HG02759 (cell line): ENCODE measurements around the gene CDC42BPB.

Experiments used
- ATAC-seq: cut with Tn5 transposase; IDR thresholded peaks from one replicate; pipeline ENCODE4 v1.9.1; 2021; ENCODE audit warnings: mild to moderate bottlenecking, moderate library complexity; ENCODE audit not compliant: unreplicated experiment

Gene CDC42BPB

GRCh38 chr14:102948698-102949061 lies 108.7 kb downstream of the CDC42BPB start:
- no peak for ATAC-seq

DNA sequence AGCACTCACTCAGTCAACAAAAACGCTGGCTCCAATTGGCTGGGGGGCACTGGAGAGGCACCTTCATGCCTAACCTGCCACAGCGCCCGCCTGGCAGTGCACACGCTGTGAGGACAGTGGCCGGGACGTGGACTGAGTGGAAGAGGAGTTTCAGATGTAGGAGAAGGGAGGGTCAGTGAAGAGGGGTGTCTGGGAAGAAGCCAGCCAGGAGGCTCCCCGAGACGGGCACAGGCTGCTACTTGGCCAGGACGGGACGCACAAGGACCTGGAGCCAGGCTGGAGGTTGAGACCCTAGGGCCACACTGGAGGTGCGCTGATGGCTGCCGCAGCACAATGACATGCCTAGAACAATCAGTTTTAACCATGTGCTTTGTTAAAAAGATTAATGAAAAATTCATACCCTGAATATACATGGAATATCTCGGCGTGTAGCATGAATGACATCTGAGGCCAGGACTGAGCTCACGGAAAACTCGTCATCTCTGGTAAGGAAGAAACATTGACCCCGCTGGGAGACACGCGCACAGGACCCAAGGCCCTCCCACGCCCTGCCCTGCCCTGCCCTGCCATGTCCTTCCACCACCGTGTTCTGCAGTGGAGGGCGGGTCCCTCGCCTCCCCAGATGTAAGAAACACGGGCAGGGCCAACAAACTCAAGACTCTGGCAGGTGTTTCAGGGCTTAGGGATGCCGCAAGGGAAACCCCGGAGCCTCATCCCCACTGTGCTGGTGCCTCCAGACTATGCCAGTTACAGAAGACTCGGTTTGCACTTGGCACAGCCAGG lies 109.8 kb downstream of the CDC42BPB start:
- ATAC-seq, result no peak

DNA sequence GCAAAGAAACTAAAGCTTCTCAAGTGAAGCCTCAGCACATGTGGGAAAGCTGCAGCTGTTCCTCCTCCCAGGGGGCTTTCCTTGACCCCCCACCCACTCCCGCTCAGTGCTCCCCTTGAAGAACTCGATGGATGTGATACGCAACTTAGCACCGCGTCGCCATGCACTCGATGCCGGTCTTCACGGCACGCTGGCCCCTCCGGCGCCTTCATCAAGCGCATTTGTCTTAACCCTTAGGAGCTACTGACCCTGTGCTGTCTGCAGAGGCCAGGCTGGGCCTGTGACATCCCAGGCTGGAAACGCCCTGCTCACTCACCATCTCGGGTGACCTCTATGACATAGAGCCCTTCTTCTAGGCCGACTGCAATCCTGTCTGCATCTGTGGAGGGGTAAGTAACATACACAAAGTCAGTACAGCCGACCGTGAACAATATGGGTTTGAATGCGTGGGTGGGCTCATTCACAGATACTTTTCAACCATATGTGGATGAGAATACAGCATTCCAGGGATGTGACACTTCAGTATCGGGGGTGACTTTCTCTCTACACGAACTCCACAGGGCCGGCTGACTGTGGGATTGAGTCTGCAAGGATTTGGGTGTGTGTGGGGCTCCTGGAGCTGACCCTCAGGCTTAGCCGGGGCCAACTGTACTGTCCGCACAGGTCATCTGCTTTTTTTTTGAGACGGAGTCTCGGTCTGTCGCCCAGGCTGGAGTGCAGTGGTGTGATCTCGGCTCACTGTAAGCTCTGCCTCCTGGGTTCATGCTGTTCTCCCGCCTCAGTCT lies 111.8 kb downstream of the CDC42BPB start:
- ATAC-seq, result no peak

GRCh38 chr14:102944448-102945330 lies 112.7 kb downstream of the CDC42BPB start:
- ATAC-seq, result no peak

GRCh38 chr14:102943979-102944378 lies 113.4 kb downstream of the CDC42BPB start:
- ATAC-seq, result no peak

- ATAC-seq, result no peak
Measured at GRCh38 chr14:102943454-102943853, 113.9 kb downstream of the CDC42BPB start.

DNA sequence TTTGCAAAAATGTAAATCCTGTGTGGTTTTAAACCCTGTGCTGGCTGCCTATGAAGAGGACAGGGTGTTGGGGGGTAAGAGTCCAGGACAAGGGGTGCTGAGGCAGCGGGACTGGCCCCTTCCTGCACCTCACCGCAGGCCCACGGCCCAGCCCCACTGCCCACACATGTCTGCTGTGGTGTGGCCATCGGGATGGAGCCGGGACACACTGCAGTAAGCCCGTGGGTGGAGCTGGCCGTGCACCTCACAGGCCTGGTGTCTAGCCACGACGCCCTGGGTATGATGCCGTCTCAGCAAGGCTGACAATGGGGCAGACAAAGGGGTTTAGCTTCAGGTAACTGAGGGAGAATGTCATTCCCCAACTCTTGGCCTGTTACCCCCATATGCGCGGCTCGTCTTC lies 115.3 kb downstream of the CDC42BPB start:
- no peak for ATAC-seq

DNA sequence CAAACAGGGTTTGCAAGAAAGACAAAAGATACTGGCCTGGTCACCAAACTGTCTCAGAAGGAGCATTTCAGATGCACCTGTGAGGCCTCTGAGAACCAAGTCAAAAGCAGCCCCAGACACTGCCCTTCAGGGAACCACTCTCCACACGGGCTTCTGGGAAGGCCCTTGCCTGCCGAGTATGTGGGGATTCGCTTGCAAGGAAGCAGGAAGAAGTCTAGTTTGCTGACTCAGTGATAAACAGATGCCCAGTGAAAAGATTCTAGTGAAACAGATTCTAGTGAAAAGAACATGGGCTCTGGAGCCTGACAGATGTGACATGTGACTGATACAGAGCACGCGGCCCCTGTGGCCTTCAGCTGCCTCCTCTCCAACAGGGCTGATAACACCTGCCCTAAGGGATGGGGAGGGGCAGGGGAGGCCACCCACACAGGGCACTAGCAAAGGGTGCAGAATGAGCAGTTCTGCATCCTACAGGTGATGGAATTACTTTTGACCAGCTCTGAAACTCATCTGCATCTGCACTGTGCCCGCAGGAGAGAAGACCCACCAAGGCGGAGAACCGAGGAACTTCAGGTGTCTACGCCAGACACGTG lies 115.8 kb downstream of the CDC42BPB start:
- ATAC-seq, result no peak

- no peak for ATAC-seq
Measured at GRCh38 chr14:102940729-102941362, 116.5 kb downstream of the CDC42BPB start.

GRCh38 chr14:102939820-102940561 lies 117.4 kb downstream of the CDC42BPB start:
- ATAC-seq, result no peak

DNA sequence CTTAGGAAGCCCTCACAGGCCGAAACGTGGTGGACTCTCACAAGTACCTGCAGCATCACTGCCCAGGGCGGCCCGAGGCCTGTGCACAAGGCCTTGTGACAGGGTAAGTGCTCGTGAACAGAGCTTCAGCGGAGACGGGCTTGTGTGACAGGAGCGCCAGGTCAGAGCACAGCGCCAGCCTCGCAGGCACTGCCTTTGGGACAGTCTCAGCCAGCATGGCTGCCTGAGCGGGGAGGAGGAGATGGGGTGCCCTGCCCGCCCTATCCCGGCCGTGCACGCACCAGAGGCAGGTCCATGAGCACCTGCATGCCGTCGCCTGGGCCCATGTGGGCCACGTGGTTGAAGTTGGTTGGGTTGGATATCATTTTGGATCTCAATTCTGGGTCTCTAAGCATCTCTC lies 118.0 kb downstream of the CDC42BPB start:
- no peak for ATAC-seq

GRCh38 chr14:102938191-102938590 lies 119.2 kb downstream of the CDC42BPB start:
- ATAC-seq, result no peak

- no peak for ATAC-seq
Measured at GRCh38 chr14:102937331-102938175, 119.8 kb downstream of the CDC42BPB start.

- no peak for ATAC-seq
Measured at GRCh38 chr14:102935756-102936155, 121.6 kb downstream of the CDC42BPB start.

DNA sequence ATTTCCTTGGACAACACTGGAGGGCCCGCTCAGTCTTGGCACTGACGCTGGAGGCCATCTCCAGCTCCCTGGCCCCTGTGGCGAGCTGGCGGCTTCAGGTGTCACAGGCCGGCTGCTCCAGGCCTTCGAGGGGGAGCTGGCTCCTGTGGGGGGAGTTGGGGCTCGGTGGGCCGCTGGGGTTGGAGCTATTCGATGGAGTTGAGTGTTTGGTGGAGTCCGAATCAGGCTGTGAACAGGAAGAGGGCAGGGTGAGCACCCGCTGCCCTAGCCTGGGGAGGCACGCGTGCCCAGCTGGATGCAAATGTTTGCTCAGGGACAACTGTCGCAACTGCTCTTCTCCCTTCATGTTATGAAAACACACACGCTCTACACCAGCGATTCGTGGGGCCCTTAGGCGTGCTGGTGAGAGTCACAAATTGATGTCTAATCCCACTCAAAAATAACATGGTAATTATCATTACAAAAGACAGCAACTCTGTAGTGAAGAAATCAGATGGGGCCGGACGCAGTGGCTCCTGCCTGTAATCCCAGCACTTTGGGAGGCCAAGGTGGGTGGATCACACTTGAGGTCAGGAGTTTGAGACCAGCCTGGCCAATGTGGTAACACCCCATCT lies 123.6 kb downstream of the CDC42BPB start:
- no peak for ATAC-seq

GRCh38 chr14:102932484-102933248 lies 124.7 kb downstream of the CDC42BPB start:
- ATAC-seq, result no peak

- ATAC-seq, result no peak
Measured at GRCh38 chr14:102931580-102932285, 125.6 kb downstream of the CDC42BPB start.
